ENCODE measurements around the gene PTPN23.

The PTPN23 gene

GRCh38 chr3:47370887-47371697 is 9.7 kb upstream of the PTPN23 start:
- DNase-seq: no peak

DNA sequence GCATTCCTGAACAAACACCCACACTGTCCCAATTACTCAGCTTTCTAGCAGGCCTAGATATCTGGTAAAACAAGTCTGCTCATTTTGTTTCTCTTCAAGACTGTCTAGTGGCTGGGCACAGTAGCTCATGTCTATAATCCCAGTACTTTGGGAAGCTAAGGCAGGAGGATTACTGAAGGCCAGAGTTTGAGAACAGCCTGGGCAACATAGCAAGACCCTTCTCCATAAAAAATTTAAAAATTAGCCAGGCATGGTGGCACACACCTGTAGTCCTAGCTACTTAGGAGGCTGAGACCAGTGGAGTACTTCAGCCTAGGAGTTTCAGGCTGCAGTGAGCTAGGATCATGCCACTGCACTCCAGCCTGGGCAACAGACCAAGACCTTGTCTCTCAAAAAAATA is 6.2 kb upstream of the PTPN23 start:
- no peak for DNase-seq

DNA sequence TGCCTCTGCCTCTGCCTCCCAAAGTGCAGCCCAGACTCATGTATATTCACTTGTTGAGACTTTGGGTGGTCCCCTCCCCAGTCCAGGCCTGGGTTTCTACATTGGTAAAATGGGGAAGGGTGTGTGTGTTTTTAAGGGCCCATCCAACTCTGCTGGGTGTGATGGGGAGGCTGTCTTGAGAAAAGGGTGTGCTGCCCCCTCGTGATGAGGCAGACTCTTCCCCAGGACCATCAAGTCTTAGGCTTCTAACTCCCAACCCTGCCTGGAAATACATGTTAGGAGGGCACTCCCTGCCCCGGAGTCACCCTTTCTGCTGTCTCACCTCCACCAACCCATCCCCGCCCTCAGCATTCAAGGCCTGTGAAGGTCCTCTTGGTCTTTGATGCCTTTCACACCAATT is 4.4 kb upstream of the PTPN23 start:
- DNase-seq: no peak

DNA sequence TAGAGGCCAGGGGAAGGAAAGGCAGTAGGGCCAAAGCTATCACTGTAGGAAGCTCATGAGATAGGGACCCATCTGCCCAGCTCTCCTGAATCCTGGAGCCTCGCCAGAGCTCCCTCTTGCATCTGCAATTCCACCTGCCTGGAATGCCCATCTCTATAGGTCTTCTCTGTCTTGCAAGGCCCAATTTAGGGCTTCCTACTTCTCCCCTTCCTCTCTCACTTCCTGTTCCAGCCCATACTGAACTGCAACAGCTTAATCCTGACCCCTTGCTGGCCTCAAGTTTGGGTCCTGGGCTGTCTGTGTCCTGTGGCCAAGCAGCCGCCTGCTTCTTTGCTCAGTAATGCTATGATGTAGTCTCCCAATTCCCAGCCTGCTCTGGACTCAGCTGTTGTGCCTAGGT is 3.6 kb upstream of the PTPN23 start:
- DNase-seq: no peak

DNA sequence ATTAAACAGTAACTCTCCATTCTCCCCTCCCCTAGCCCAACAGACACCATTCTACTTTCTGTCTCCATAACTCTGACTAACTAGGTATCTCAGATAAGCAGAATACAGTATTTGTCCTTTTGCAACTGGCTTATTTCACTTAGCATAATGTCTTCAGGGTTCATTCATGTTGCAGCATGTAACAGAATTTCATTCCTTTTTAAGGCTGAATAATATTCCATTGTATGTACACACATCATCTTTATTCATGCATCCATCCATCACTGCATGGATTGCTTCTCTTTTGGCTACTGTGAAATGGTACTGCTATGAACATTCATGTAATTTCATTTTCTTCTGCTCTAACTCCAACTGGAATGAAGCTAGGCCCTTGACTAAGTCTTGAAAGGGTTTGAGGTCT is 2.0 kb upstream of the PTPN23 start:
- no peak for DNase-seq

DNA sequence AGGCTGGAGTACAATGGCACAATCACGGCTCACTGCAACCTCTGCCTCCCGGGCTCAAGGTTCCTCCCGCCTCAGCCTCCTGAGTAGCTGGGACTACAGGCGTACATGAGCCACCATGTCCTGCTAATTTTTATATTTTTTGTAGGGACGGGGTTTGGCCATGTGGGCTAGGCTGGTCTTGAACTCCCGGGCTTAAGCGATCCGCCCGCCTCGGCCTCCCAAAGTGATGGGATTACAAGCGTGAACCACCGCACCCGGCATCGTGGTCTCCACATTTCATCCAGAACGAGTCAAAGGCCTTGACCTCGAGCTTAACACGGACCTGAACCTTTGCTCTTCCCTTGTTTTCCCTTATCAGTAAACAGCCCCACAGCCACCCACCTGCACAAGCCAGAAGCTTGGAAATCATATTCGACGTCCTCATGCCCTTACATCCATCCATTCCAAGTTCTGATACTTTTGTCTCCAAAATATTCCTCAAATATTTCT is 1.4 kb upstream of the PTPN23 start:
- no peak for DNase-seq

- no peak for DNase-seq
Measured at GRCh38 chr3:47380026-47380600, 708 bp upstream of the PTPN23 start.

- peak; percentile 85 for DNase-seq
Measured at GRCh38 chr3:47381317-47382157, 716 bp downstream of the PTPN23 start.

DNA sequence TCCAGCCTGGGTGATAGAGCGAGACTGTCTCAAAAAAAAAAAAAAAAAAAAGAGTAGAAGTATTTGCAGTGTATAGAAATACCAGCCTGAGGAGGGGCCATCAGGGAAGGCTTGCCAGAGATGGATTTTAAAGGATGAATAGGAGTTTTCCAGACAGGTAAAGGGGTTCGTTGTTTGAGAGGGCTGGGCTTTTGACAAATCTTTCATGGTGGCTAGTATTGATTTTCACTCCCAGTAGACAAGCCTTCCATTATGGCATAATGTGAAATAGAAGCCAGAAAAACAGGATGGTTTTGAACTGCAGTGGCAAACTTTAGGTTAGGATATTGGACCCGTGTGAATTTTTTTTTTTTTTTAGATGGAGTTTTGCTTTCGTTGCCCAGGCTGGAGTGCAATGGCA is 3.6 kb downstream of the PTPN23 start:
- DNase-seq: no peak

DNA sequence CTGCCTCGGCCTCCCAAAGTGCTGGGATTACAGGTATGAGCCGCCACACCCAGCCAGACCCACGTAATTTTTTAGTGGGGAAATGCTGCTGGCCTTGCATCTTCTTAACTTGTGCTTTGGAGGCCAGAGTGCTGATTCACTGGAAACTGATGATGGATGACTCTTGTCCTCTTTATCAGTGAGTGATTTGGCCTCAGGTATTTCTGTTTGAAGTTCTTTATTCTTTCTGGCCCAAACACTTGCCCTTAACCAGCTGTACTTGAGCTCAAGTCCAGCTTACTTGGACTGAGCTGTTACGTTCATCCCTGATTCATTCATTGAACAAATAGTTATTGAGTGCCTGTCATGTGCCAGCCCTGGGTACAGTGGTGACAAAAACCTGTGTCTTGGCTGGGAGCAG is 4.2 kb downstream of the PTPN23 start:
- no peak for DNase-seq

GRCh38 chr3:47385796-47386195 is 5.0 kb downstream of the PTPN23 start:
- DNase-seq: no peak

DNA sequence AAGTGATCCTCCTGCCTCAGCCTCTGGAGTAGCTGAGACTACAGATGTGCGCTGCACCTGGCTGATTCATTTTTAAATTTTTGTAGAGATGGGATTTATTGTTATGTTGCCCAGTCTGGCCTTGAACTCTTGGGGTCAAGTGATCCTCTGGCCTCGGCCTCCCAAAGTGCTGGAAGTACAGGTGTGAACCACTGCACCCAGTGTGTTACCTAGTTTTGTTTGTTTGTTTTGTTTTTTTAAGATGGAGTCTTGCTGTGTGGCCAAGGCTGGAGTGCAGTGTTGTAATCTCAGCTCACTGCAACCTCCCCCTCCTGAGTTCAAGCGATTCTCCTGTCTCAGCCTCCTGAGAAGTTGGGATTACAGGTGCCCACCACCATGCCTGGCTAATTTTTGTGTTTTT is 12.1 kb downstream of the PTPN23 start:
- no peak for DNase-seq

DNA sequence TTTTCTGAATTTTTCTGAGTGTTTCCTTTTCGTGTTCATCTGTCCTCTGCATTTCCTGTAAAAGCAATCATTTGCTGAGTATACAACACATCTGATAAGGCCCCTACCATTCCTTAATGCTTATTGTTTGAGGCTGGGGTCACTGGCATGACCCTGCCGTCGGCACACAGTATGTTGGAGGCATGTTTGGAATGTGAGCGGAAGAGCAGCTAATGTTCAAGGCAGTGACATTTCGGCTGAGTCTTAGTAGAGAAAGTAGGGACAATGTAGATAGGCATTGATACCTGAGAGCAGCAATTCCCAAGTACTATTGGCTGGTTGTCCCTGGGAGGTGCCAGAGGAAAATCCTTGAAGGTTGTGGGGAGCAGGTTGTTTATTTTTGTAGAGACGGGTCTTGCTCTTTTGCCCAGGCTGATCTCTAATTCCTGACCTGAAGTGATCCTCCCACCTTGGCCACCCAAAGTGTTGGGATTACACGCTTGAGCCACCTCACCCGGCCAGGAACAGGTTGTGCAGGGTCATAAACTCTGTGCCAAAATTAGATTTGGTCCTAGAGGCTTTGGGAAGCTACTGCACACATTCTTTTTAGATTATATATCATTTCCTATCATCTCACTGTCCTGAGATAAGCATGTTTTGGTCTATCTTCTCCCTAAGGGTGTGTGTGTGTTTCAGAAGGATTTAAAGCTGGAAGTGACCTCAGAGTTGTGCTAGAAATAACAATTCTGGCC is 13.5 kb downstream of the PTPN23 start:
- DNase-seq: peak; percentile 42

GRCh38 chr3:47394881-47395280 is 14.1 kb downstream of the PTPN23 start:
- DNase-seq: no peak

GRCh38 chr3:47398228-47398627 is 17.4 kb downstream of the PTPN23 start:
- DNase-seq: no peak

GRCh38 chr3:47399016-47399415 is 18.2 kb downstream of the PTPN23 start:
- no peak for DNase-seq

DNA sequence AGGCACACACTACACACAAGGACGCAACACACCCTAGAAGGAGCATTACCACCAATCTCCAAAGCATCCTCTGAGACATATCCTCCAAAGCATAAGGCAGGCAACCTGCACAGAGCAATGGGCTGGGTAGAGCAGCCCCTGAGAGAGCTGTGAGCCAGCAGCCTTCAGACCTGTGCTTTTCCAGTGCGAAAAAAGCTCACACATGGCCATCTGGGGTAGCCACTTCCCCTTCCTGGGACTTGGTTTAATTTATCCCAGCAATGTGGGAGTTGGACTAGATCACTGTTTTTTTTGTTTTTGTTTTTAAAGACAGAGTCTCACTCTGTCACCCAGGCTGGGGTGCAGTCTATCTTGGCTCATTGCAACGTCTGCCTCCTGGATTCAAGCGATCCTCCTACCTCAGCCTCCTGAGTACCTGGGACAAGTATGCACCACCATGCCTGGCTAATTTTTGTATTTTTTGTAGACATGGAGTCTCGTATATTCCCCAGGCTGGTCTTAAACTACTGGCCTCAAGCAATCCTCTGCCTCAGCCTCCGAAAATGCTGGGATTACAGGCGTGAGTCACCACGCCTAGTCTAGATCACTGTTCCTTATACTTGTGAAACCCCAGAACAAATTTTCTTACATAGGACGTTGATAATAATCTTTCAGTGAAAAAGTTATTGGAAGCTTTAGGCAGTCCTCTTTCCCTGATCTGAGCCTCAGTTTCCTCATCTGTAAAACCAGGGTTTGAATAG is 18.9 kb downstream of the PTPN23 start:
- no peak for DNase-seq

DNA sequence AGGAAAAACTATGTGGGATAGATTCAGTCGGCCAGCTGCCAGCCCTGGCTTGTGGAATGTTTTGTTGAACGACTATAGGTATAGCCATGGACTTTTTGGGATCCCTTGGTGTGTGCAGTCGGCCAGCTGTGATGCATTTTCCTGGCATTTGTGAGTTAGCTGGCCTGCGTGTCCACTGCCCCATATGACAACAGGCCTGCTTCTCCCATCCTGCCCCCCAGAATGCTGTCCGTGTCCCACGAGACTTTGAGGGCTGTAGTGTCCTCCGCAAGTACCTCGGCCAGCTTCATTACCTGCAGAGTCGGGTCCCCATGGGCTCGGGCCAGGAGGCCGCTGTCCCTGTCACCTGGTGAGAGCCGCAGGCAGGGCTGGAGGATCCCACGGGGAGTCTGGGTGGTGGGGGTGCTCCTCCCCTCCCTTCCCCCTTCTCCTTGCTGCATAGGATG is 23.6 kb downstream of the PTPN23 start:
- no peak for DNase-seq

- no peak for DNase-seq
Measured at GRCh38 chr3:47404955-47405790, 24.4 kb downstream of the PTPN23 start.

DNA sequence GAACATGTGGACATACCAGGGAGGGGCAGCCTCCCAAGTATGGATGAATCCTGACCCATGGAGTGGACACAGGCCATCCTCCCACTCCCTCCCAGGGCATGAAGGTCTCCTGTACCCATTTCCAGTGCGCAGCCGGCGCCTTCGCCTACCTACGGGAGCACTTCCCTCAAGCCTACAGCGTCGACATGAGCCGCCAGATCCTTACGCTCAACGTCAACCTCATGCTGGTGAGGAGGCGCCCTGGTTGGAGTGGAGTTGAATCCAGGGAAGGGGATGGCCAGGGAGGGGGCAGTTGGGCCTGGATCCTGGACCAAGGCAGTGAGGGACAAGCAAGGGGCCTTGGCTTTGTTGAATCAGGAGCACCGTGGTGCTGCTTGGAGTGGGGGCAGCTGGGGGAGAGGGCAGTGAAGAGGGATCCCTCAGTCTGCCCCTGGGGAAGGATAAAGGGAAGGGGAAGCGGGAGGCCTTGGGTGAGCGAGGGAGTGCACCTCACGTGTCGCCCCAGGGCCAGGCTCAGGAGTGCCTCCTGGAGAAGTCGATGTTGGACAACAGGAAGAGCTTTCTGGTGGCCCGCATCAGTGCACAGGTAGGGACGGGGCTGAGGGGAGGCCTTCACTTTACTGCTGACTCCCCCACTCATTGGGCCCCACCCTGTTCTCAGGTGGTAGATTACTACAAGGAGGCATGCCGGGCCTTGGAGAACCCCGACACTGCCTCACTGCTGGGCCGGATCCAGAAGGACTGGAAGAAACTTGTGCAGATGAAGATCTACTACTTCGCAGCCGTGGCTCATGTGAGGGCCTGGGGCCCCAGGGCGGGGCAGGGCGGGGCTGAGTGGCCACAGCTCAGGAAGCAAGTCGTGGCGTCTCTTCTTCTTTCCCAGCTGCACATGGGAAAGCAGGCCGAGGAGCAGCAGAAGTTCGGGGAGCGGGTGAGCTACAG is 25.3 kb downstream of the PTPN23 start:
- DNase-seq: no peak
